Uterus (tissue), 2 donors: ENCODE data around the gene ATG16L1.

ENCODE experiments used
- CTCF ChIP-seq, 4 experiments: fragments of 200-600 bp in 2 of 4; fragments of 450-650 bp in 2 of 4; sonication (generic) in 2 of 4; IDR thresholded peaks; one replicate each; pipeline ENCODE4 v1.5.1; 2016 to 2019; ENCODE audit warnings: antibody characterized with exemption in 4 of 4, mild to moderate bottlenecking in 2 of 4, moderate library complexity in 1 of 4
- POLR2A ChIP-seq, 2 donors: fragments of 450-650 bp; IDR thresholded peaks; one replicate each; pipeline ENCODE4 v1.6.1; 2016; ENCODE audit warnings: antibody characterized with exemption in 2 of 2, mild to moderate bottlenecking in 1 of 2, moderate library complexity in 1 of 2

GRCh38 chr2:233208382-233209116 lies 42.9 kb upstream of the ATG16L1 start:
- TF ChIP-seq CTCF (IDR thresholded peaks at IDR 0.05): no peak
- TF ChIP-seq POLR2A (IDR thresholded peaks at IDR 0.05): no peak
